ELR (cell line): Measurements from ENCODE around the gene EPS15.

ENCODE experiments used
- DNase-seq: peaks from one replicate; pipeline ENCODE4 v3.0.0-alpha.2; 2015; ENCODE audit warnings: low read depth

The EPS15 gene

DNA sequence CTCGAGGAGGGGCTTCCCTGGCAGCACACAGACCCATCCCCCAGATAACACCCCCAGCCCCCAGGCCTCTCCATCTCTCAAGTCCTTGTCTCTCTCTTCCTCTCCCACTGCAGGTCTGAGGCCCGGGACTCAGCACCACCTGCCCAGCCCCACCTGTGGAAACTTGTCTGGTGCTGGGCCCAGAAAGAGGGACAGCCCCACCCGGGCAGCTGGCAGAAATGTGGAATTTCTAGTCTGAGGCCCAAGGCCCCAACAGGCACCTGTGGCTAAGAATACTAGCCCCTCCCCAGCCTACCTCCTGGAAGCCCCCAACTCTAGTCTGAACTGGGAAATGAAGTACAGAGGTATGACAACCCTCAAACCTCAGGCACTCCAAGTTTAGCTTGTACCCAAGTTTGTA lies 204.1 kb downstream of the EPS15 start:
- DNase-seq = no peak

DNA sequence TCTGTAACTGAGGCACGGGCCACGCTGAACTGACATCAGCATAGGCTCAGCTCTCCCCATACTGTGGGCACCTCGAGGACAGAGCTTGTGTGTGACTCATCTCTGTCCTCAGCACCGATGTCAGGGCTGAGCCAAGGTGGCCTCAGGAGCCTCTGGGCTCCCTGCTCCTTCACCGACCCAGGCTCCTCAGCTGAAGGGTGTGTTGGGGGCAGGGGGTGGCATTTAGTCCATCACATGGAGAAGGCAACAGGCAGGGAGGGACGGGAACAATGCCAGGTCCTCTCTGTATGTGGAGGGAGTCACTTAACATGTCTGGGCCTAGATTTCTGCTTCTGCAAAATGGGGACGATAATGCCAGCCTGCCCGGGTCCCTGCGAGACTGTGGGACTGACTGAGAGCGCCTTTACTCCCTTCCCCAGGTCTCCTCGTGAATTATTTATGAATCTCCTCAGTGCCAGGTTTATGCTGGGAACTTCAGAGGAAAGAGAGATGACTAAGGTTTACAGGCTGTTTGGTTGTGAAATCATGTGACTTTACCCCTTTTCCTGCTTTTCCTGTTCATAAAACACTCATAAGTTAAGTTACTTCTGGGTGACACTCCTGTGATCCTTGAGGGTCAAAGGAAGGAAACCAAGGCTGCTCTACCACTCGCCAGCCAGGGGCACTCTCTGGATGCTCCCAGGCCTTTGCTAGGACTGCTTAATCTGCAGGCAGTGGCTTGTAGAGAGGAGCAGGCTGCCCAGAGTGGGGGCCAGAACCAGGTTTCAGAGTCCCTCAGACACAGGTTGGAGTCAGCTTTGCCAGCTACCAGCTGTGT lies 204.9 kb downstream of the EPS15 start:
- DNase-seq = peak; percentile 87

DNA sequence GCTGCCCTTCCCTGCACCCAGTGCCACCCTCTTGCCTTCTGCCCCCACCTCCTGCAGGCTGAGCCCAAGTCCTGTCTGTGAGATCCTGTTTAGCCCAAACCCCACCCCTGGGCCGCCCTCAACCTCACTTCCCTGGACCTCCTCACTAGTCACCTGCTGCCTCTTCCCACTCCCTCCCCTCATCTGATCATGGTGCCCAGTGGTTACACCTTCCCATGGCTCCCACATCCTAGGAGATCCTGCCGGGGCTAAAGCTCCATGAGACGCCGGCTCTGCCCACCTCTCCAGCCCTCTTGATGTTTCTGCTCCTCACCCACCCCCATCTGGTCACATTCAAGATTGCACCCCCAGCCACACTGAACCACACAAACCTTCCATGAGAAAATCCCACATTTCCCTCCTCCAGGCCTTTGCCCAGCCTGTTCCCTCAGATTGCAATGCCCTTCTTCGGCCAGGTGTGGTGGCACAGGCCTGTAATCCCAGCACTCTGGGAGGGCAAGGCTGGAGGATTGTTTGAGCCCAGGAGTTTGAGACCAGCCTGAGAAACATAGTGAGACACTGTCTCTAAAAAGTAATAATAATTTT lies 205.7 kb downstream of the EPS15 start:
- DNase-seq = peak; percentile 34

DNA sequence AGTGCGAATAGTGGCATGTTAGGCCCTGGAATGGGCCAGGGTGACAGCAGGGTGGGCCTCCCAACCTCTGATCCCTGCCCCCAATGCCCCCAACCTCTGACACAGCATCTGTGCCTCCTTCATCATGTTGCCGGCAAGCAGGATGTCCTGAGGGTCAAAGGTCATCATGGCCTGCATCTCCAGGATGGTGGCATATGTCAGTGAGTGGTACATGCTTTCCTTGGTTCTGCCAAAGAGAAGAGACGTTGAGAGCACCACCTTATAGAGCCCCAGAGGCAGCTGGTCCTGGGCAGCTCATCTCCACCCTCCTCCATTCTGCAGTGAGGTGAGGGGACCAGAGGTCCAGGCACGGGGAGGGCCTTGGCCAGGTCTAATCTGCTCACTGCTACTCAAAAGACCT lies 206.3 kb downstream of the EPS15 start:
- DNase-seq = no peak

DNA sequence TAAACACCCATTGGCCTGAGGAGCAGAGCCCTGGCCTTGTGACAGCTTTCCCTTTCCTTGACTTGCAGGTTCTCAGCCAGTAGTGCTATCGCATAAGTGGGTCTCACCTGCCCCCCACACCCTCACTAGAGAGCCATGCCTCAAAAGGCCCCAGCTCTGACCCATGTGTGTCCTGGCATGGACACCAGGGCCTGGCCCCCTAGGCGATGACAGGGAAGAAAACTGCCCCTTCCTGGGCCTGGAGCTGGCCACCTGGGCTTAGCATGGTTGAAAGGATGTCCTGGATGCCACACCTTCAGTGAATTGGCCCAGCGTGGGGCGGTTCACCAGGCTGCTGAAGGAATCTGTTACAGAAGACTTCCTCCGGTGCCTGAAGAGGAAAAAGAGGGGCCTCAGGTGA lies 207.2 kb downstream of the EPS15 start:
- DNase-seq = no peak

DNA sequence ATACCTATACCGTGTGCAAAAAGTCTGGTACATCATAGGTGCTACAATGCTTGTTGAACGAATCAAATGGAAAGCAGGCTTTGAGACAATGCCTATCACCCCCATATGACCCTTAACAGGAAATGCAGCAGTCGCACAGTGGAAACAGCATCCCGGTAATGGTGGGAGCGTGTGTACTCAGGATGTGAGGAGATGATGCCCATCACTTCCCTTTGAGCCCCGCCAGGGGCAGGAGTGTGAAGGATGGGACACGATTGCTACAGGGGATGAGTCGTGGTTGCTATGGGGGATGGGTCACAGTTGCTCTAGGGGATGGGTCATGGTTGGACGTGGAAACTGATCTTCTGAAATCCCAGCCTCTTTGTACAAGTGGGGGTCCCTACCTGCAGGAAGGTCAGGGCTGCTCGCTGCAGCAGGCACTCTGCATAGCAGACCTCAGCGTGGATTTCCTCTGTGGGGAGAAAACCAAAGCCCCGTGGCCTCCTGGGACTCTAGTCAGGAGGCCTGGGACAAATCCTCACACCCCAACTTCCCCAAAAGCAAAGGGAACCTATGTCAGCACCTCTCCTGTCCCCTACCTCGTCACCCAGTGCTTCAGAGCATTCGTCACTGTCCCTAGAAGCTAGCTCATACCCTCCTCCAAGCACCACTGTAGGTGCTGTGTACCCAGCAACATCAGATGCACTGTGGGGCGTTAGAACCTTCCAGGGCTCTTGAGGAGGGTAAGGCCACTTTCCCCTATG lies 208.0 kb downstream of the EPS15 start:
- DNase-seq = peak; percentile 58

DNA sequence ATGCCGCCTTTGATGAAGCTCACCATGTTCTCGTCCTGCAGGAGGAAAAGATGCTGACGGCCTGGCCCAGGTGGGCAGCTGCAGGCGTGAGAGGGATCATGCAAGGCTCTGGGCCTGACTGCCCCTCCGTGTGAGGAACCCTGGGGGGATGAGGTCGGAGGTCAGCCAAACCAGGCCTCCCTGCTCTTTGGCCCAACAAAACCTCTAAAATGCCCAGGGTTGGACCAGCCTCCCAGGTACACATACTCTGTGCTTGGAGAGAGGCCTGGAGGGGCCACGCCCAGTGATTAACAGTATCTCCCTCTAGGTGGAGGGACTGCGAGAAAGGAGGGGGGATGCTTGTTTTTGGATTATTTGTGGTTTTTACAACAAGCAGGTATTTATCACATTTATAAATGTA lies 209.8 kb downstream of the EPS15 start:
- DNase-seq = no peak

DNA sequence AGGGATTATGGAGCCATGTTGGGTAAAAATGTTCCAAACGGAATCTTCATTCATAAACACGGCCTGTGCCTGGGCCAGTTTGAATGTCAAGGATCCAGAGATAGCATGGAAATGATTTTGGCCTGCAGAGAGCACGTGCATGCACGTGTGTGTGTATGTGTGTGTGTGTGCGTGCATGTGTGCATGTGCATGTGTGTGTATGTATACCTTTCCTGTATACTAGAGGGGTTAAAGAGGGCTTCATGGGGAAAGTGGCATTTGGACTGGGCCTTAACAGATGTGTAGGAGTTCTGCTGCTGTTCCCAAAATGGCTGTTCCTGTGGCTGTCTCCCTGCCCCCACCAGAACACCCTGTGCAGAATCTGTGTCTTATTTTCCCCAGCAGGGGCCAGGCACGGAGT lies 210.4 kb downstream of the EPS15 start:
- no peak for DNase-seq

DNA sequence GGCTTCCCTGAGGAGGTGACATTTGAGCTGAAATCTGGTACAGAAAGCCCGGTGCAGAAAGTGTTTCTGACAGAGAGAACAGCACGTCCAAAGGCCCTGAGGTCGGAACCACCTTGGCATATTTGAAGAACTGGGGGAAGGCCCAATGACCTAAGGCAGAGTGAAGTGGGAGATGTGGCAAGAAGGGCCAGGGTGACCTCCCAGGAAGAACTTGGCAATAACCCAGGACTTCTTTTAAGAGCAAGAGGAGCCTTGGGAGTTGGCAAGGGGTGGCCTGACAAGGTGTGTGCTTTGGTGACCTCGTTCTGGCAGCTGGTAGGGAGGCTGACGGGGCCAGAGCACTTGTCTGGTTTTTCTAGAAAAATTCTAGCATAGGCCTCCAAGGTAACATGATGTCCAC lies 212.1 kb downstream of the EPS15 start:
- DNase-seq = no peak

DNA sequence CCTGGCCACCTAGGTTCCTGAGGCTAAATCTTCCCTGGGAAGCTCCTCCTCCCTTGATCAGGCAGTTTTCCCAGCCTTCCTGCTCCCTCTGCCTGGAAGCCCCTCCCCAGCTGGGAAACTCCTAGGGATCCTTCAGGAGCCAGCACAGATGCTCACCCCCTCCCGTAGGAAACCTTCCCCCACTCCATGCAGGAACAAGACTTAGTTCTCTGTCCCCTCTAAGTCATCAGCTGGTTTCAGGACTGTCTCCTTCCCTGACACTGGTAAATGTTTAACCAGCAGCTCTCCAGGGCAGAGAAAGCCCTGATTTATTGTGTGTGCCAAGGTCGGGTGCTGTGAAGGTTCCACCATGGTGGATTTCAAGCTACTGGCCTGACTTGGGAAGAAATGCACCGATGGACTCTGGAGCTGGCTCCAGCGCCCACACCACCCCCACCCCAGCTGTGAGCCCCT lies 213.7 kb downstream of the EPS15 start:
- DNase-seq = no peak

DNA sequence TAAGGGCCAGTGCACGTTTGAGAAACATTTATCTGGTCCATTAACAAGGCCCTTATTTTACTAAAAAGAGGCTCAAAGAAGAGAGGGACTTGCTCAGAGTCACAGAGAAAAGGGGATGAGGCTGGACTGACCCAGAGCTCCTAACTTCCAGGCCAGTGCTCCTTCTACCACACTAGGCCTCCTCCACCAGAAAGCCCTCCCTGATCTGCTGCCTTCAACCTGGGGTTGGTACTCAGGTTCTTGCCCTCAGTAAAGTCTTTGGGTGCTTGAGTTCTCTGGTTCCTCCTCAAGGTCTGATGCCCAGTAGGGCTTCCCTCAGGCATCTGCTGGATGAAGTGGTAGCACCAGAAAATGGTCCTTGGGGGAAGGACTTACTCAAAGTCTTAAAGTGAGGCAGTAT lies 214.7 kb downstream of the EPS15 start:
- DNase-seq = no peak
